CD14-positive monocyte (primary cell): ENCODE measurements around the gene EPHB2. TPM values are rescaled to one million over a fixed set of nuclear protein-coding genes. Genes with fewer than 3 reads are reported as not detected.

Source experiments
- DNase-seq, 3 donors: peaks; one replicate each; pipeline ENCODE4 v3.0.0-alpha.2; 2011 to 2022
- H2AFZ ChIP-seq: 2 replicates; pipeline ENCODE4 v1.6.0; 2012; ENCODE audit warnings: mild to moderate bottlenecking, low read depth, low read length, inconsistent platforms; ENCODE audit not compliant: insufficient read depth, poor library complexity, severe bottlenecking
- H3K27ac ChIP-seq, 2 donors: 1 replicate in 1 of 2; 2 replicates in 1 of 2; pipeline ENCODE4 v1.5.1; 2012 to 2013; ENCODE audit warnings: low read length in 2 of 2, control low read depth in 1 of 2, inconsistent platforms in 1 of 2, low read depth in 1 of 2, mild to moderate bottlenecking in 1 of 2
- H3K27me3 ChIP-seq, 2 donors: one replicate each; pipeline versions ENCODE4 v1.6.0 to v1.6.1; 2011 to 2013; ENCODE audit warnings: low read length in 2 of 2; ENCODE audit not compliant: control insufficient read depth in 2 of 2, insufficient read depth in 2 of 2
- H3K36me3 ChIP-seq, 2 donors: replicated peaks in 1 of 2; 1 replicate in 1 of 2; 2 replicates in 1 of 2; pipeline versions ENCODE4 v1.5.1 to v1.6.1; 2012 to 2013; ENCODE audit warnings: low read length in 2 of 2, control low read depth in 1 of 2, inconsistent platforms in 1 of 2, mild to moderate bottlenecking in 1 of 2; ENCODE audit not compliant: insufficient read depth in 2 of 2, control insufficient read depth in 1 of 2
- H3K4me1 ChIP-seq, 2 donors: 1 replicate in 1 of 2; 2 replicates in 1 of 2; pipeline versions ENCODE4 v1.5.1 to v1.6.1; 2012 to 2013; ENCODE audit warnings: low read length in 2 of 2, control low read depth in 1 of 2, inconsistent platforms in 1 of 2, mild to moderate bottlenecking in 1 of 2, moderate library complexity in 1 of 2; ENCODE audit not compliant: insufficient read depth in 2 of 2, control insufficient read depth in 1 of 2
- H3K4me2 ChIP-seq: replicated peaks from 2 replicates; pipeline ENCODE3; 2012; ENCODE audit warnings: low read length, moderate library complexity, mild to moderate bottlenecking; ENCODE audit not compliant: poor library complexity, severe bottlenecking; ENCODE audit errors: extremely low read depth
- H3K4me3 ChIP-seq, 3 experiments: fragments of 200-600 bp in 1 of 3; sonication (generic) in 1 of 3; replicated peaks in 1 of 3; 1 replicate in 2 of 3; 2 replicates in 1 of 3; pipeline ENCODE4 v1.5.1; 2011 to 2013; ENCODE audit warnings: low read length in 3 of 3, mild to moderate bottlenecking in 3 of 3, control low read depth in 2 of 3, low read depth in 2 of 3, inconsistent platforms in 1 of 3, moderate library complexity in 1 of 3
- H3K79me2 ChIP-seq: 2 replicates; pipeline ENCODE4 v1.6.0; 2012; ENCODE audit warnings: mild to moderate bottlenecking, control low read depth, inconsistent platforms, low read length, moderate library complexity; ENCODE audit not compliant: insufficient read depth
- H3K9ac ChIP-seq: 2 replicates; pipeline ENCODE4 v1.6.0; 2017; ENCODE audit warnings: low read length, mild to moderate bottlenecking; ENCODE audit not compliant: insufficient read depth, poor library complexity, severe bottlenecking
- H3K9me3 ChIP-seq, 2 donors: replicated peaks in 1 of 2; 1 replicate in 1 of 2; 2 replicates in 1 of 2; pipeline versions ENCODE4 v1.5.1 to v1.6.1; 2012 to 2013; ENCODE audit warnings: low read length in 2 of 2, control low read depth in 1 of 2; ENCODE audit not compliant: control insufficient read depth in 1 of 2, insufficient read depth in 1 of 2
- H4K20me1 ChIP-seq: 2 replicates; pipeline ENCODE4 v1.6.0; 2012; ENCODE audit warnings: mild to moderate bottlenecking, low read length, control low read depth, moderate library complexity; ENCODE audit not compliant: insufficient read depth
- H3K27ac Mint-ChIP-seq, 7 donors: one replicate each; pipeline ENCODE4 v1.8.0; 2020; ENCODE audit warnings: mild to moderate bottlenecking in 7 of 7, mixed read lengths in 7 of 7, moderate library complexity in 6 of 7, inconsistent platforms in 2 of 7
- H3K27me3 Mint-ChIP-seq, 3 donors: one replicate each; pipeline ENCODE4 v1.8.0; 2021 to 2022; ENCODE audit warnings: low read depth in 3 of 3, mild to moderate bottlenecking in 3 of 3, mixed read lengths in 3 of 3, moderate library complexity in 3 of 3, inconsistent platforms in 1 of 3
- H3K36me3 Mint-ChIP-seq, 2 donors: one replicate each; pipeline ENCODE4 v1.8.0; 2020; ENCODE audit warnings: mixed read lengths in 2 of 2, inconsistent platforms in 1 of 2, mild to moderate bottlenecking in 1 of 2
- H3K4me1 Mint-ChIP-seq: one replicate; pipeline ENCODE4 v1.8.0; 2020; ENCODE audit warnings: mild to moderate bottlenecking, mixed read lengths
- H3K4me3 Mint-ChIP-seq, 2 donors: one replicate each; pipeline ENCODE4 v1.8.0; 2020; ENCODE audit warnings: mild to moderate bottlenecking in 2 of 2, mixed read lengths in 2 of 2, moderate library complexity in 1 of 2
- H3K9me3 Mint-ChIP-seq, 7 donors: one replicate each; pipeline ENCODE4 v1.8.0; 2020 to 2022; ENCODE audit warnings: mixed read lengths in 7 of 7, mild to moderate bottlenecking in 6 of 7, moderate library complexity in 6 of 7, inconsistent platforms in 2 of 7
- CTCF ChIP-seq: fragments of 200-600 bp; IDR thresholded peaks from one replicate; pipeline ENCODE4 v1.8.0; 2022; ENCODE audit warnings: antibody characterized with exemption, mild to moderate bottlenecking
- WGBS: methylation state at CpG from one replicate; pipeline ENCODE4 v1.1.5; 2013; ENCODE audit warnings: missing lambda C conversion rate; ENCODE audit not compliant: insufficient coverage; 5-methylcytosine and 5-hydroxymethylcytosine counted together
- intact Hi-C, 2 donors: fragments of 100-400 bp; cut with micrococcal nuclease; formaldehyde crosslinking; loops; one replicate each; pipeline versions ENCODE4 v1.15.0 to v1.15.1; 2023
- polyA plus RNA-seq, 3 donors: library from polyadenylated mRNA; depleted of rRNA in 1 of 3; unstranded in 2 of 3; stranded (reverse) in 1 of 3; fragments of 300-500 nt in 2 of 3; fragments of >200 nt in 1 of 3; fragmentation: Illumina TruSeq in 2 of 3; gene quantifications; 1 replicate in 2 of 3; 2 replicates in 1 of 3; pipeline ENCODE4 v1.2.3, GENCODE V29; 2012 to 2021

The EPHB2 gene
- polyA plus RNA-seq, 3 donors = 2.9 to 5.6 (median 3.4) TPM

DNA sequence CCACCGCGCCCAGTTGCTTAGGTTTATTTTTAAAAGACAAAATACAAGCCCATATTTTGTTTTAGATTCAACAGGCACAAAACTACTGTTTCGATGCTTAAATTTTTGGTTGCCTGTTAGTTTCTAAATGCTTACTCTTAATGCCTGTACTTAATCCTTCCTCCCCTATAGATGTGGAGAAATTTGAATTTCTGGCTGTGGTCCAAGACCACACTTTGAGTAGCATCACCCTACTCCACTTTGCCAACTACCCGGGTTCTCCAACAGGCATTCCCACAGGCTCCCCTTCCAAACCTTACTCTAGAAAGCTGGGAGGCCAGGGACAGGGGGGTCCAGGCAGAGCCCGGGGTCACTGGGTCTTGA, 242.0 kb downstream of the EPHB2 start:
- H3K36me3 ChIP-seq = no peaks in the 10 kb centered on the region
- H2AFZ ChIP-seq = no peak overlapping the region
- no peaks in the 10 kb centered on the region for H3K79me2 ChIP-seq
- Mint-ChIP-seq H3K27me3 (peaks cover 52 to 71% (median 60%) of the 10 kb centered on the region in 3 donors), H3K9me3 (peaks cover 0 to 3% (median 0%) of the 10 kb centered on the region in 7 donors), H3K36me3 (no peaks in the 10 kb centered on the region), H3K27ac (no peak overlapping the region), H3K4me3 (peak overlapping the region in 1 of 2 donors; percentile 62), H3K4me1 (no peaks in the 10 kb centered on the region)
- intact Hi-C loops = no loop called here
- no peak overlapping the region for H3K9ac ChIP-seq
- no peaks in the 10 kb centered on the region for H4K20me1 ChIP-seq
- H3K4me3 ChIP-seq = no peak overlapping the region
- no peak overlapping the region for H3K27ac ChIP-seq
- no peak overlapping the region for H3K4me2 ChIP-seq
- no peak for DNase-seq
- 83% methylated on average over 1 of the region's 5 CpGs for WGBS
- TF ChIP-seq CTCF = no peak
- no peaks in the 10 kb centered on the region for H3K4me1 ChIP-seq
- peaks cover 13 to 48% of the 10 kb centered on the region in 2 donors for H3K27me3 ChIP-seq
- peaks cover 0 to 4% of the 10 kb centered on the region in 2 donors for H3K9me3 ChIP-seq

- peaks cover 47 to 67% (median 59%) of the 10 kb centered on the region in 3 donors for H3K27me3 Mint-ChIP-seq
- H3K9me3 Mint-ChIP-seq = peaks cover 0 to 3% (median 0%) of the 10 kb centered on the region in 7 donors
These were observed 242.6 kb downstream of the EPHB2 start for GRCh38 chr1:22953057-22953739.

More at GRCh38 chr1:22953057-22953739, 242.6 kb downstream of the EPHB2 start:
- Mint-ChIP-seq H3K36me3 (no peaks in the 10 kb centered on the region), H3K4me1 (no peaks in the 10 kb centered on the region), H3K27ac (no peak overlapping the region), H3K4me3 (peak overlapping the region in 1 of 2 donors; percentile 62)
- no peaks in the 10 kb centered on the region for H3K4me1 ChIP-seq
- no peaks in the 10 kb centered on the region for H3K79me2 ChIP-seq
- no peak overlapping the region for H3K9ac ChIP-seq
- intact Hi-C loops = no loop called here
- H4K20me1 ChIP-seq = no peaks in the 10 kb centered on the region
- H3K4me3 ChIP-seq = no peak overlapping the region
- H3K27me3 ChIP-seq = peaks cover 13 to 46% of the 10 kb centered on the region in 2 donors
- no peak for DNase-seq
- WGBS = 12% methylated on average over 92 of the region's 92 CpGs
- H3K27ac ChIP-seq = no peak overlapping the region
- no peak for TF ChIP-seq CTCF
- H3K36me3 ChIP-seq = no peaks in the 10 kb centered on the region
- H3K4me2 ChIP-seq = no peak overlapping the region
- no peak overlapping the region for H2AFZ ChIP-seq
- H3K9me3 ChIP-seq = peaks cover 0 to 4% of the 10 kb centered on the region in 2 donors
